Body of pancreas (tissue), 4 donors: Measurements from ENCODE around the gene SCN3A.

Source experiments
- POLR2A ChIP-seq, 3 donors: fragments of 450-650 bp; IDR thresholded peaks; one replicate each; pipeline ENCODE4 v1.6.1; 2016; ENCODE audit warnings: antibody characterized with exemption in 3 of 3, mild to moderate bottlenecking in 2 of 3
- TF ChIP-seq, protein P1 (sequence below), 7 experiments: fragments of 450-650 bp in 4 of 7; fragments of 200-600 bp in 3 of 7; sonication (generic) in 3 of 7; IDR thresholded peaks; one replicate each; pipeline ENCODE4 v1.5.1; 2016 to 2019; ENCODE audit warnings: antibody characterized with exemption in 7 of 7

DNA sequence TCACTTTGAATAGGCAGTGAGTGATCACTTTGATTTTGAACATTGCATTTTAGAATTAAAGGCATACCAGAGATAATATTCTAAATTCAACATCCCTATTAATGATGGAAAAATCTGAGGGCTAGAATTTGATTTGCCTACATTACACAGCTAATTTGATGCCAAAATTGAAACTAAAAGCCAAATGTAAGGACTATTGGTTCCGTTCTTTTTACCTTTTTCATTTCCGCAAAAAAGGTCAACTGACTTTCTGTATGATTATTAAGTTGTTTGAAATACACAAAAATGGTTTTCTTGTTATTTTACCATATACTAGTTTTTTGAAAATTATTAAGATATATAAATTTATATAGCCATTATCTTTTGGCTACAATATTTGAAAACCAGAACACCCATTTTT is 117.5 kb downstream of the SCN3A start:
- TF ChIP-seq, protein P1, sequence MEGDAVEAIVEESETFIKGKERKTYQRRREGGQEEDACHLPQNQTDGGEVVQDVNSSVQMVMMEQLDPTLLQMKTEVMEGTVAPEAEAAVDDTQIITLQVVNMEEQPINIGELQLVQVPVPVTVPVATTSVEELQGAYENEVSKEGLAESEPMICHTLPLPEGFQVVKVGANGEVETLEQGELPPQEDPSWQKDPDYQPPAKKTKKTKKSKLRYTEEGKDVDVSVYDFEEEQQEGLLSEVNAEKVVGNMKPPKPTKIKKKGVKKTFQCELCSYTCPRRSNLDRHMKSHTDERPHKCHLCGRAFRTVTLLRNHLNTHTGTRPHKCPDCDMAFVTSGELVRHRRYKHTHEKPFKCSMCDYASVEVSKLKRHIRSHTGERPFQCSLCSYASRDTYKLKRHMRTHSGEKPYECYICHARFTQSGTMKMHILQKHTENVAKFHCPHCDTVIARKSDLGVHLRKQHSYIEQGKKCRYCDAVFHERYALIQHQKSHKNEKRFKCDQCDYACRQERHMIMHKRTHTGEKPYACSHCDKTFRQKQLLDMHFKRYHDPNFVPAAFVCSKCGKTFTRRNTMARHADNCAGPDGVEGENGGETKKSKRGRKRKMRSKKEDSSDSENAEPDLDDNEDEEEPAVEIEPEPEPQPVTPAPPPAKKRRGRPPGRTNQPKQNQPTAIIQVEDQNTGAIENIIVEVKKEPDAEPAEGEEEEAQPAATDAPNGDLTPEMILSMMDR (IDR thresholded peaks at IDR 0.05) = no peak
- no peak for TF ChIP-seq POLR2A (IDR thresholded peaks at IDR 0.05)
